Ishikawa (cell line): ENCODE results near the gene HAUS2.

Source experiments
- CEBPB ChIP-seq: IDR thresholded peaks from 2 replicates; pipeline ENCODE4 v1.6.1; 2012
- CREB1 ChIP-seq: IDR thresholded peaks from 2 replicates; pipeline ENCODE4 v1.6.1; 2012; ENCODE audit warnings: low read depth
- EGR1 ChIP-seq: IDR thresholded peaks from 2 replicates; pipeline ENCODE4 v1.6.1; 2012
- EP300 ChIP-seq: IDR thresholded peaks from 2 replicates; pipeline ENCODE4 v1.6.1; 2012; ENCODE audit warnings: borderline replicate concordance
- FOXM1 ChIP-seq: IDR thresholded peaks from 2 replicates; pipeline ENCODE4 v1.6.1; 2012; ENCODE audit warnings: low read depth, borderline replicate concordance
- RAD21 ChIP-seq: IDR thresholded peaks from 2 replicates; pipeline ENCODE4 v1.6.1; 2012; ENCODE audit warnings: low read depth
- TAF1 ChIP-seq: IDR thresholded peaks from 2 replicates; pipeline ENCODE4 v1.6.1; 2012; ENCODE audit warnings: low read depth, mild to moderate bottlenecking
- TCF12 ChIP-seq: IDR thresholded peaks from 2 replicates; pipeline ENCODE4 v1.6.1; 2012; ENCODE audit warnings: low read depth
- YY1 ChIP-seq: IDR thresholded peaks from 2 replicates; pipeline ENCODE4 v1.6.1; 2012; ENCODE audit warnings: low read depth
- ZBTB7A ChIP-seq: IDR thresholded peaks from 2 replicates; pipeline ENCODE4 v1.6.1; 2012; ENCODE audit warnings: low read depth
- TF ChIP-seq, protein P1 (sequence below): IDR thresholded peaks from 2 replicates; pipeline ENCODE4 v1.6.1; 2012
- TF ChIP-seq, protein P2 (sequence below): IDR thresholded peaks from 2 replicates; pipeline ENCODE4 v1.6.1; 2012; ENCODE audit warnings: low read depth, mild to moderate bottlenecking
- TF ChIP-seq, protein P3 (sequence below): IDR thresholded peaks from 2 replicates; pipeline ENCODE4 v1.6.1; 2012

DNA sequence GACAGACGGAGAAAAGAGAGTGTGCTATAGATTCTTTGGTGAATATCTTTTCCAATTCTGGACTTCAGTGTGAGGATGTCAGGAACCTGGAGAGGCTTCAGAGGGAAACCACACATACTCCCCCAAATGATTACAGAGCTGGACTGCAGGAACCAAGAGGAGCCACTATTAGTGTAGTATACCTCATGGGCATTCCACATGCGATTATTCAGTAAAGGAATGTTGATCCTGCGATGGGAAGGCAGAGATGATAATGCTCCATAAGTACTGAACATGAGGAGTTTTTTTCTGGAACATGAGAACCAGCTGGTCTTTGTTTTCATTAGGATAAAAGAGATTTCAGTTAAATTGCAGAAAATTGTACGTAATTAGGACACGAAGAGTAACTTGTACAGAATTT is 45.5 kb downstream of the HAUS2 start:
- TF ChIP-seq CEBPB (no peak), YY1 (no peak), RAD21 (no peak), TCF12 (no peak), EP300 (no peak), EGR1 (no peak), TAF1 (no peak), FOXM1 (no peak), CREB1 (no peak), ZBTB7A (no peak)
- TF ChIP-seq, protein P1, sequence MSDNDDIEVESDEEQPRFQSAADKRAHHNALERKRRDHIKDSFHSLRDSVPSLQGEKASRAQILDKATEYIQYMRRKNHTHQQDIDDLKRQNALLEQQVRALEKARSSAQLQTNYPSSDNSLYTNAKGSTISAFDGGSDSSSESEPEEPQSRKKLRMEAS: no peak
- TF ChIP-seq, protein P2, sequence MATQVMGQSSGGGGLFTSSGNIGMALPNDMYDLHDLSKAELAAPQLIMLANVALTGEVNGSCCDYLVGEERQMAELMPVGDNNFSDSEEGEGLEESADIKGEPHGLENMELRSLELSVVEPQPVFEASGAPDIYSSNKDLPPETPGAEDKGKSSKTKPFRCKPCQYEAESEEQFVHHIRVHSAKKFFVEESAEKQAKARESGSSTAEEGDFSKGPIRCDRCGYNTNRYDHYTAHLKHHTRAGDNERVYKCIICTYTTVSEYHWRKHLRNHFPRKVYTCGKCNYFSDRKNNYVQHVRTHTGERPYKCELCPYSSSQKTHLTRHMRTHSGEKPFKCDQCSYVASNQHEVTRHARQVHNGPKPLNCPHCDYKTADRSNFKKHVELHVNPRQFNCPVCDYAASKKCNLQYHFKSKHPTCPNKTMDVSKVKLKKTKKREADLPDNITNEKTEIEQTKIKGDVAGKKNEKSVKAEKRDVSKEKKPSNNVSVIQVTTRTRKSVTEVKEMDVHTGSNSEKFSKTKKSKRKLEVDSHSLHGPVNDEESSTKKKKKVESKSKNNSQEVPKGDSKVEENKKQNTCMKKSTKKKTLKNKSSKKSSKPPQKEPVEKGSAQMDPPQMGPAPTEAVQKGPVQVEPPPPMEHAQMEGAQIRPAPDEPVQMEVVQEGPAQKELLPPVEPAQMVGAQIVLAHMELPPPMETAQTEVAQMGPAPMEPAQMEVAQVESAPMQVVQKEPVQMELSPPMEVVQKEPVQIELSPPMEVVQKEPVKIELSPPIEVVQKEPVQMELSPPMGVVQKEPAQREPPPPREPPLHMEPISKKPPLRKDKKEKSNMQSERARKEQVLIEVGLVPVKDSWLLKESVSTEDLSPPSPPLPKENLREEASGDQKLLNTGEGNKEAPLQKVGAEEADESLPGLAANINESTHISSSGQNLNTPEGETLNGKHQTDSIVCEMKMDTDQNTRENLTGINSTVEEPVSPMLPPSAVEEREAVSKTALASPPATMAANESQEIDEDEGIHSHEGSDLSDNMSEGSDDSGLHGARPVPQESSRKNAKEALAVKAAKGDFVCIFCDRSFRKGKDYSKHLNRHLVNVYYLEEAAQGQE: no peak
- TF ChIP-seq, protein P3, sequence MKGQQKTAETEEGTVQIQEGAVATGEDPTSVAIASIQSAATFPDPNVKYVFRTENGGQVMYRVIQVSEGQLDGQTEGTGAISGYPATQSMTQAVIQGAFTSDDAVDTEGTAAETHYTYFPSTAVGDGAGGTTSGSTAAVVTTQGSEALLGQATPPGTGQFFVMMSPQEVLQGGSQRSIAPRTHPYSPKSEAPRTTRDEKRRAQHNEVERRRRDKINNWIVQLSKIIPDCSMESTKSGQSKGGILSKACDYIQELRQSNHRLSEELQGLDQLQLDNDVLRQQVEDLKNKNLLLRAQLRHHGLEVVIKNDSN: no peak
